GM19351 (cell line): ENCODE results near the gene EIF3K.

Experiments used
- ATAC-seq: cut with Tn5 transposase; IDR thresholded peaks from one replicate; pipeline ENCODE4 v1.9.1; 2021; ENCODE audit warnings: mild to moderate bottlenecking, moderate library complexity; ENCODE audit not compliant: unreplicated experiment

EIF3K gene

DNA sequence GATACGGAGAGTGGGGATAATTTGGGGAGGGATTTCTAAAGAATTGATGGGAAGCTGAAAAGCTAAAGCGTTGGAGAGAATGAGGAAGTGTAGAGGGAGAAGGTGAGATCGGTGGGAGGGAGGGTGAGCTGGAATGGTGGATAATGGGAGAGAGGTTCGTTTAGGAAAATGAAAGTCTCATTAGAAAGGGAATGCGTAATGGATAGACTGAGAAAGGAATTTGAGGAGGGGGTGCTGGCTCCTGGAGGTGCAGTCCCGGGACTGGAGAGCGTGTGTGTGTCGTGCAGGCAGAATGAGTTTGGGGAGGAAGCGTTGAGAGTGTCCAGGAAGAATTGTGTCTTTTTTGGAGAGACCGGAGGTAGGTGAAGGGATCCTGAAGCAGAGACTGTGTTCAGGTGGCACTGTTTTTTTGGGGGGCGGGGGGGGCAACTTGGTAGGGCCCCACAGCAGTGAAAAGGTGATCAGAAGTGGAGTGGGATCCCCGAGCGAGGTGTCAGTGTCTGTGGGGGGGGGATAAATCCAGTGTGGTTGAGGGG is 29.8 kb downstream of the EIF3K start:
- ATAC-seq = no peak

DNA sequence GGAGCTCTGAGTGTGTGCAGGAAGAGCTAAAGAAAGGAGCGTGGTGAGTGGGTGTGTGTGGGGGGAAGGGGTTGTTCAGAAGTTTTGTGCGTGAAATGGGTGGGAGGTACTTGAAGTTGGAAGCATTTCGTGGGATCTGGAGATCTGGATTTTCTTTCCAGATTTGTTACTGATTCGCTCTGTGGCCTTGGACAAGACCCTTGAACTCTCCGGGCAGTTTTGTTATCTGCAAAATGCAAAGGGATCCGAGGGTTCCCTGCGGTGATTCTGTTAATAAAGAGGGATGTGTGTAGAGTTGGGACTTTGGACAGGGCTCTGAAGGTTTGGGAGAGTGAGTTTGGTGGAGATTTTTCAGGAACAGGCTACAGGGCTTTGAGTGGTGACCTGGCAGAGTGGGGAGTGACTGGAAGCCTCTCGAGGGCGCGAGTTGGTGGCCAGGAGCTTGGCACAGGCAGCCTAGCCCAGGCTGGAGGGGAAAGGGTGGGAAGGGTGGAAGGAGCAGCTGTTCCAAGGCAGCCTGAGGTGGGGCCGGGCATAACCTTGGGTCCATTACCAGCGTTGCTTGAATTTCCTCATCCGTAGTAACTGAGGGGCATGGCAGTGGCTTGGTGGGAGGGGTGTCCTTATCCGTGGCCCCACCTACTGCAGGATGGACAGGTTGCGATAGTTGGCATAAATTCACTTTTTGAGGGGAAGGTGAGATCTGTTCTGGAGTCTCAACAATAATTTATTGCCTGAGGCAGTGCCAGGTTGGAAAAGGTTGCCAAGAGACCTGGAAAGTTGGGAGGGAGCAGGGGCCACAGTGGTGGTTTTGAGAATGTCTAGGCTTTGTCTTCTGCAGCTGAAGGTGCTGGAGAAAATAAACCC is 30.6 kb downstream of the EIF3K start:
- no peak for ATAC-seq

GRCh38 chr19:38650172-38650775 is 31.3 kb downstream of the EIF3K start:
- ATAC-seq = no peak

DNA sequence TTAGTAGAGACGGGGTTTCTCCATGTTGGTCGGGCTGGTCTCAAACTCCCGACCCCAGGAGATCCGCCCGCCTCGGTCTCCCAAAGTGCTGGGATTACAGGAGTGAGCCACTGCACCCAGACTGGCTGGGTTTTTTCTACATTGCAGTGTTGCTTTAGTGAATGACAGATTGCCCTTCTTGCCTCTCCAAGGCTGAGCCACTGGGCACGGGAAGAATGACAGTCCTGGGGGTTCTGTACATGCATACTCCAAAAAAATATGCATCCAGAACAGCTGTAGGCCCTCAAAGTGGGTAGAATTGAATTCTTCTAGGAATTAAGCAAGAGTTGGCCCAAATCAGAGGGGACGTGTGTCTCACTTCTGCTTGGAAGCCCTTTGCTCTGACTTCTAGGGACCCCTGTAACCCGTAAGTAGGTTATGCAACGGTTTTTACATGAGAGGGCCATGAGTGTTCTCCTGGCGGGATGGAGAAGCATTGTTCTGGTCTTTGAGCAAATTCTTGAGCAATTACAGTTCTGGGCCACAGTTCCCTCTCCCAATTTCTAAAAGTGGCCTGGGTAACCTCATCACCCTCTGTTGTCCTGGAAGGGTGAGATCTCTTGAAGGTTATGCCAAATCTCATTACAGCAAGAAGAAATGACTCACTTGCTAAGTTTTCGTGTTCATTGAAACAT is 32.1 kb downstream of the EIF3K start:
- no peak for ATAC-seq

GRCh38 chr19:38653028-38653571 is 34.1 kb downstream of the EIF3K start:
- no peak for ATAC-seq

GRCh38 chr19:38654628-38655055 is 35.7 kb downstream of the EIF3K start:
- ATAC-seq = no peak

DNA sequence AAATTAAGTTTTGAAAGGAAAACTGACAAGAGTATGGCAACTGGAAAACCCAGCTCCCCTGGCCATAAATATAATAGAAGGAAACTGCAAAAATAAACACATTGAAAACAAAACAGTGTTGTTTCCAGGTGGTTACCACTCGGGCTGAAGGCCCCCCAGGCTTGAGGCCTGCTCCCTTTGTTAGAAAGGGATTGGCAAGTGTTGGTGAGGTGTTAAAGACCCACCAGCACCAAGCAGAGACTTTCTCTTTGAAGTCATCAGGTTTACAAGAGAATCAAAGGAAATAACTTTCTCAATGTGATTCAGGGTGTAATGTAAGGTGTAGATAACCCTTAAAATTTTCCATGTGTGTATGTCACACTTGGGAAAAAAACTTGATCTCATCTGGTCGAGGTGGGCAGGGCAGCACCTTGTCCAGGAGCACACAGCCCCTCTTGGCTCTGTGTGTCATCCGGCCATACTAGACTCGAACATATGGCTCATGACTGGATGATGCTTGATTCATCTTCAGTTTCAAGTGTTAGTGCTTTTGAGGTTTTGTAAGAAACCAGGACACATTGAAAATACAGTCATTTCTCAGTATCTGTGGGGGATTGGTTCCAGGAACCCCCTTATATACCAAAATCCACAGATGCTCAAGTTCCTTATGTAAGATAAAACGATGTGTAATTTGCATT is 36.3 kb downstream of the EIF3K start:
- ATAC-seq = peak; percentile 37

- ATAC-seq = no peak
These were observed 37.4 kb downstream of the EIF3K start for GRCh38 chr19:38656171-38656981.

DNA sequence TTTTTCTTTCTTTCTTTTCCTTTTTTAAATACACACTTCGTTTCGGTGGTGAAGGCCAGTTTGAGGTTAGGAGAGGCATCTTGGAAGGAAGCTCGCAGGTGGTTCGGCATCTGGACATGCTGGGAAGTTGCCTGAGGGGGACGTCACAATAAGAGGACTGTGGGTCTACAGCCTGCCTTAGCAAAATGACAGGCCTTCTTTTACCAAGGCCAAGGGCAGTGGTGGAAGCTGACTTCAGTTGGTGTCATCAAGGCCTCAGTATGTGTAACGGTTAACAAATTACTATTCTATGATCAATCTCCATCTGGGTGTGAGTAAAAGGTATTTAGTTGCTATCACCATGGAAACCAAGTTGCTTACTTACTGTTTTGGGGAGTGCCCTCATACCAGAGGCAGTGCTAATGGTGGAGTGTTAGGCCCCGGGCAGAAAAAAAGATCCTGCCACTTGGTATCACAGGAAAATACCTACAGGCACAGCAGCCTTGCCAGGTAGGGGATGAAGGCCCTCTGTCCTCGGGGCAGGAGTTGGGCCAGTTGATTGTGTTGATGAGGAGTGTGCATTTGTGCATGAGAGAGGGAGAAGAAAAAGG is 38.7 kb downstream of the EIF3K start:
- ATAC-seq = no peak

GRCh38 chr19:38658462-38659306 is 39.7 kb downstream of the EIF3K start:
- ATAC-seq = no peak

DNA sequence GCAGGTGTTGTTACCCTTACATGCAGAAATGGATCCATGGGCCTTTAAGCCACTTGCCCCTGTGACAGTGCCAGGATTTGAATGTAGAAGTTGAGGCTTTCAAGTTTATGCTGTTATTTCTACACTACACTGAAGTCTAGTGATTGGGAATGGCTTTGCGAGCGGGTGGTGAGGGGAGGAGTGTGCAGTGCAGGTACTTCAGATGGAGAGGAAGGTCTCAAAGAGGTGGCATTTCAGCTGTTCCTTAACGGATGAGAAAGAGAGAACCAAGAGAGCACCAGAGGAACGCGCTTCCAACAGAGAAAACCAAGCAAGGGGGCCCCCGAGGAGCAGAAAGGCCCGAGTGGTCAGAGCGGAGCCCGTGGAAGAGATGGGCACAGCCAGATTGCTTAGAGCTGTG is 41.7 kb downstream of the EIF3K start:
- no peak for ATAC-seq

- no peak for ATAC-seq
These were observed 42.1 kb downstream of the EIF3K start for GRCh38 chr19:38661136-38661535.

GRCh38 chr19:38661996-38662395 is 43.0 kb downstream of the EIF3K start:
- no peak for ATAC-seq

DNA sequence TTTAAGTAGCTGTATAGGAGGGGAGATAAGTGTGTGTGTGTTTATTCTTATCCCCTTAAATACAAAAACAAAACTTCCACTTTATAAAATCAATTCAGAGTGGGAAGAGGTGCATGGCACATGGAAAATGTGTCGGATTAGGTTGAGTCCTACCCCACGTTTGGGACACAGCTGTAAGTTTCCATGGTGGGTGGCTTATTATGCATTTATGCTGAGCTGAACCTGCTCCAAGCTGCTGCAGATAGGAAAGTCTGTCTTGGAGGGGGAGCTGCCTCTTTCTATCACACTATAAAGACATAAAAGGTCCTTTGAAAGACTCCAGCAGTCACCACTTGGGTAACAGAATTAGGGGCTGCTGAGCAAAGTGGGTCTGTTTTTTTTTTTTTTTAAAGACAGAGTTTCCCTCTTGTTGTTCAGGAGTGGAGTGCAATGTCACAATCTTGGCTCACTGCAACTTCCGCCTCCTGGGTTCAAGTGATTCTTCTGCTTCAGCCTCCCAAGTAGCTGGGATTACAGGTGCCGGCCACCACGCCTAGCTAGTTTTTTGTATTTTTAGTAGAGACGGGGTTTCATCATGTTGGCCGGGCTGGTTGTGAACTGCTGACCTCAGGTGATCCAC is 43.7 kb downstream of the EIF3K start:
- ATAC-seq = no peak

DNA sequence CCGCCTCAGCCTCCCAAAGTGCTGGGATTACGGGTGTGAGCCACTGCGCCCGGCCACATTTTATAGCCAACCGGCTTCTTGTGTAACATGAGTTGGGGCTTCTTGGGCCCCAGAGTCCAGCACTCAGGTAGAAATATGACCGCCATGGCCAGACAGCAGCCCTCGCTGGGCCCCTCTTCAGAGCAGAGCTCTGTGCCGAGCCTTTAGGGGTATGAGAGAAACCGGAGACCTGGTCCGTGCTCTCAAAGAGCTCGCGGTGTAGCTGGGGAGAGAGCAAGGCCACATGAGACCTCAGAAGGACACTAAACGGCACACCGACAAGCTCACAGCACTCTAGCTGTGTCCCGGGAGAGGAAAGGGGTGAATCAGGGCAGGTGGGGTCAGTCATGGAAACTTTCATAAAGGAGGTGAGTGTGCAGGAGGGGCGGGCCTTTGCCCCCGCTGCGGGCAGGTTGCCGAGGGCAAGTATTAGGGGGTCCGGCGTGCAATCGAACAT is 44.2 kb downstream of the EIF3K start:
- no peak for ATAC-seq

GRCh38 chr19:38663957-38664502 is 45.0 kb downstream of the EIF3K start:
- ATAC-seq = no peak

GRCh38 chr19:38664503-38665211 is 45.7 kb downstream of the EIF3K start:
- no peak for ATAC-seq
